GM23338 (cell line): Measurements from ENCODE around the gene LIFR. TPM values are rescaled to one million over a fixed set of nuclear protein-coding genes. Genes with fewer than 3 reads are reported as not detected.

Experiments
- ATAC-seq: fragments of 200-7000 bp; cut with Tn5 transposase; 3 replicates; pipeline ENCODE4 v1.9.1; 2020
- DNase-seq: peaks from one replicate; pipeline ENCODE4 v3.0.0-alpha.2; 2015; ENCODE audit warnings: low spot score
- H2AFZ ChIP-seq: fragments of 200-600 bp; sonication (generic); 2 replicates; pipeline ENCODE4 v1.8.0; 2016; ENCODE audit warnings: antibody characterized with exemption, mild to moderate bottlenecking, moderate library complexity
- H3F3A ChIP-seq: fragments of 200-600 bp; sonication (generic); replicated peaks from 2 replicates; pipeline ENCODE4 v1.8.0; 2017; ENCODE audit warnings: antibody characterized with exemption, mixed run types, low read depth
- H3K27ac ChIP-seq: fragments of 200-600 bp; sonication (generic); 2 replicates; pipeline ENCODE4 v1.6.1; 2016; ENCODE audit warnings: low read depth
- H3K27me3 ChIP-seq: fragments of 200-600 bp; sonication (generic); 2 replicates; pipeline ENCODE4 v1.8.0; 2016; ENCODE audit warnings: mild to moderate bottlenecking, mixed run types, moderate library complexity; ENCODE audit not compliant: insufficient read depth
- H3K36me3 ChIP-seq: fragments of 200-600 bp; sonication (generic); 2 replicates; pipeline ENCODE4 v1.8.0; 2016; ENCODE audit warnings: mild to moderate bottlenecking; ENCODE audit not compliant: insufficient read depth
- H3K4me1 ChIP-seq: fragments of 200-600 bp; sonication (generic); 2 replicates; pipeline ENCODE4 v1.8.0; 2016; ENCODE audit warnings: mild to moderate bottlenecking, moderate library complexity; ENCODE audit not compliant: insufficient read depth
- H3K4me2 ChIP-seq: fragments of 200-600 bp; sonication (generic); 2 replicates; pipeline ENCODE4 v1.7.1; 2017; ENCODE audit warnings: mixed run types
- H3K4me3 ChIP-seq: fragments of 200-600 bp; sonication (generic); 2 replicates; pipeline ENCODE4 v1.6.1; 2016; ENCODE audit warnings: mixed run types
- H3K79me2 ChIP-seq: fragments of 200-600 bp; sonication (generic); replicated peaks from 2 replicates; pipeline ENCODE4 v1.8.0; 2017; ENCODE audit warnings: mild to moderate bottlenecking; ENCODE audit not compliant: insufficient read depth
- H3K9me2 ChIP-seq: fragments of 200-600 bp; sonication (generic); 2 replicates; pipeline ENCODE4 v1.8.0; 2017; ENCODE audit not compliant: insufficient read depth
- H4K20me1 ChIP-seq: fragments of 200-600 bp; sonication (generic); replicated peaks from 2 replicates; pipeline ENCODE4 v1.8.0; 2017; ENCODE audit warnings: mild to moderate bottlenecking; ENCODE audit not compliant: insufficient read depth
- H3K27ac Mint-ChIP-seq: 2 replicates; pipeline ENCODE4 v1.8.0; 2020; ENCODE audit warnings: inconsistent platforms, mild to moderate bottlenecking, moderate library complexity, mixed read lengths
- H3K27me3 Mint-ChIP-seq: 3 replicates; pipeline ENCODE4 v1.8.0; 2022; ENCODE audit warnings: low read depth, mild to moderate bottlenecking, moderate library complexity, mixed read lengths, inconsistent platforms; ENCODE audit not compliant: insufficient read depth, poor library complexity
- H3K36me3 Mint-ChIP-seq: 3 replicates; pipeline ENCODE4 v1.8.0; 2021; ENCODE audit warnings: low read depth, mild to moderate bottlenecking, inconsistent platforms, moderate library complexity, mixed read lengths
- H3K4me1 Mint-ChIP-seq: 3 replicates; pipeline ENCODE4 v1.8.0; 2020; ENCODE audit warnings: mild to moderate bottlenecking, inconsistent platforms, mixed read lengths
- H3K4me3 Mint-ChIP-seq: 3 replicates; pipeline ENCODE4 v1.8.0; 2021; ENCODE audit warnings: moderate library complexity, mild to moderate bottlenecking, inconsistent platforms, mixed read lengths
- H3K9me3 Mint-ChIP-seq: 3 replicates; pipeline ENCODE4 v1.8.0; 2020; ENCODE audit warnings: moderate library complexity, mild to moderate bottlenecking, inconsistent platforms, mixed read lengths
- CREB1 ChIP-seq: fragments of 250-450 bp; sonication (Bioruptor Pico); IDR thresholded peaks from 2 replicates; pipeline ENCODE4 v1.5.0; 2020; ENCODE audit warnings: low read depth, mild to moderate bottlenecking, moderate library complexity
- CTCF ChIP-seq, 2 experiments: fragments of 200-600 bp in 1 of 2; sonication (generic) in 1 of 2; conservative IDR thresholded peaks; 2 replicates each; pipeline versions ENCODE4 v1.5.1 to v1.6.1; 2016 to 2017; ENCODE audit warnings: antibody characterized with exemption in 2 of 2, low read depth in 2 of 2, mild to moderate bottlenecking in 2 of 2, moderate library complexity in 1 of 2
- ETS1 ChIP-seq: IDR thresholded peaks from 2 replicates; pipeline ENCODE4 v1.6.1; 2016; ENCODE audit warnings: antibody characterized with exemption
- EZH2 ChIP-seq: fragments of 200-600 bp; sonication (generic); IDR thresholded peaks from one replicate; pipeline ENCODE4 v1.8.0; 2017; ENCODE audit warnings: antibody characterized with exemption, mild to moderate bottlenecking, low read depth; ENCODE audit not compliant: unreplicated experiment
- EZH2phosphoT487 ChIP-seq: fragments of 200-600 bp; sonication (generic); IDR thresholded peaks from one replicate; pipeline ENCODE4 v1.8.1; 2018; ENCODE audit warnings: antibody characterized with exemption; ENCODE audit not compliant: unreplicated experiment
- JUNB ChIP-seq: IDR thresholded peaks from one replicate; pipeline ENCODE4 v1.6.1; 2016; ENCODE audit warnings: antibody characterized with exemption; ENCODE audit not compliant: unreplicated experiment
- NANOG ChIP-seq: IDR thresholded peaks from 2 replicates; pipeline ENCODE4 v1.6.1; 2016; ENCODE audit warnings: antibody characterized with exemption, borderline replicate concordance
- POLR2AphosphoS5 ChIP-seq: IDR thresholded peaks from 2 replicates; pipeline ENCODE4 v1.6.1; 2016; ENCODE audit warnings: antibody characterized with exemption, low read depth
- REST ChIP-seq: IDR thresholded peaks from one replicate; pipeline ENCODE4 v1.6.1; 2018; ENCODE audit warnings: antibody characterized with exemption; ENCODE audit not compliant: unreplicated experiment
- STAT1 ChIP-seq: IDR thresholded peaks from one replicate; pipeline ENCODE4 v1.6.1; 2016; ENCODE audit warnings: antibody characterized with exemption; ENCODE audit not compliant: unreplicated experiment
- ZNF114 ChIP-seq: fragments of 250-450 bp; sonication (Bioruptor Pico); IDR thresholded peaks from 2 replicates; pipeline ENCODE4 v1.5.0; 2020; ENCODE audit warnings: mild to moderate bottlenecking, moderate library complexity
- ZNF331 ChIP-seq: fragments of 250-450 bp; sonication (Bioruptor Pico); IDR thresholded peaks from 2 replicates; pipeline ENCODE4 v1.5.0; 2020; ENCODE audit warnings: low read depth, mild to moderate bottlenecking, moderate library complexity
- ZNF462 ChIP-seq: fragments of 250-450 bp; sonication (Bioruptor Pico); IDR thresholded peaks from 2 replicates; pipeline ENCODE4 v1.5.0; 2020; ENCODE audit warnings: mild to moderate bottlenecking, moderate library complexity
- polyA plus RNA-seq: library from polyadenylated mRNA; unstranded; fragments of >200 nt; fragmentation: Nextera tagmentation; extraction: Ambion mirVana; gene quantifications from 2 replicates; pipeline ENCODE4 v1.2.1, GENCODE V29; 2016
- total RNA-seq: library from RNA; depleted of rRNA; stranded (reverse); fragments of >200 nt; shearing (Covaris generic); gene quantifications from 2 replicates; pipeline ENCODE4 v1.2.3, GENCODE V29; 2014

LIFR gene
- total and polyA plus RNA-seq, 2 experiments from 2014 or later = 11.0 to 25.2 TPM

- Histone ChIP-seq H3K27me3 (no peaks in the 10 kb centered on the region), H3K4me1 (peaks cover 20% of the 10 kb centered on the region), H4K20me1 (peaks cover 3% of the 10 kb centered on the region), H3K79me2 (peaks cover 93% of the 10 kb centered on the region), H3K36me3 (no peaks in the 10 kb centered on the region), H3K27ac (no peak overlapping the region), H3K9me2 (no peaks in the 10 kb centered on the region), H3K4me3 (no peak overlapping the region), H3K4me2 (no peak overlapping the region), H2AFZ (no peak overlapping the region), H3F3A (no peaks in the 10 kb centered on the region)
- peaks cover 44% of the 10 kb centered on the region for H3K4me1 Mint-ChIP-seq
- DNase-seq (no peak), ATAC-seq (no peak)
- peaks cover 1% of the 10 kb centered on the region for H3K27me3 Mint-ChIP-seq
- TF ChIP-seq STAT1 (no peak), CTCF (conservative IDR thresholded peaks at IDR 0.05; ENCODE audit: low read depth in 2 of 2) (no peak), ZNF114 (CRISPR knock-in tag) (no peak), POLR2AphosphoS5 (no peak), ZNF331 (CRISPR knock-in tag) (no peak), CREB1 (CRISPR knock-in tag) (no peak), EZH2phosphoT487 (no peak), REST (no peak), ZNF462 (CRISPR knock-in tag) (no peak), ETS1 (no peak), EZH2 (no peak), JUNB (no peak), NANOG (no peak)
- no peaks in the 10 kb centered on the region for H3K9me3 Mint-ChIP-seq
- no peak overlapping the region for H3K4me3 Mint-ChIP-seq
- H3K36me3 Mint-ChIP-seq = no peaks in the 10 kb centered on the region
- no peak overlapping the region for H3K27ac Mint-ChIP-seq
Measured at GRCh38 chr5:38538161-38538560, 18.3 kb downstream of the LIFR start.
